Bronchial epithelial cell (primary cell): ENCODE measurements around the gene SLK. TPM values are rescaled to one million over a fixed set of nuclear protein-coding genes. Genes with fewer than 3 reads are reported as not detected.

ENCODE experiments used
- DNase-seq: peaks from one replicate; pipeline ENCODE4 v3.0.0-alpha.2; 2010; ENCODE audit warnings: low read depth
- FAIRE-seq: peaks from 2 replicates; lab custom pipeline; 2011; peaks lifted over from hg19 to GRCh38; lab: Jason Lieb, UNC
- H3K27me3 ChIP-seq: 2 replicates; pipeline ENCODE4 v1.5.1; 2011; ENCODE audit warnings: low read length; ENCODE audit not compliant: control insufficient read depth, insufficient read depth
- H3K36me3 ChIP-seq: 2 replicates; pipeline ENCODE4 v1.5.1; 2011; ENCODE audit warnings: low read length; ENCODE audit not compliant: control insufficient read depth, insufficient read depth
- H3K4me3 ChIP-seq: 2 replicates; pipeline ENCODE4 v1.5.1; 2011; ENCODE audit warnings: mild to moderate bottlenecking, low read depth, low read length, control low read depth
- CTCF ChIP-seq: IDR thresholded peaks from 2 replicates; pipeline ENCODE4 v1.5.1; 2011; ENCODE audit warnings: mild to moderate bottlenecking, moderate library complexity, low read length, control low read depth, inconsistent platforms; ENCODE audit not compliant: insufficient read depth, severe bottlenecking
- total RNA-seq: library from RNA; depleted of rRNA; stranded (reverse); fragments of >200 nt; gene quantifications from 2 replicates; pipeline ENCODE4 v1.2.1, GENCODE V29; 2014

The SLK gene
- total RNA-seq, 1 donor from 2014 or later, result 85.3 TPM

GRCh38 chr10:104016661-104017060, 49.7 kb downstream of the SLK start:
- Histone ChIP-seq H3K27me3 (no peaks in the 10 kb centered on the region), H3K4me3 (no peak overlapping the region), H3K36me3 (peaks cover 16% of the 10 kb centered on the region)
- no peak for TF ChIP-seq CTCF
- DNase-seq, result no peak
- FAIRE-seq, result no peak

GRCh38 chr10:104018471-104018870, 51.5 kb downstream of the SLK start:
- no peak for DNase-seq
- Histone ChIP-seq H3K4me3 (no peak overlapping the region), H3K36me3 (peaks cover 22% of the 10 kb centered on the region), H3K27me3 (no peaks in the 10 kb centered on the region)
- no peak for TF ChIP-seq CTCF
- FAIRE-seq, result no peak

- H3K36me3 ChIP-seq, result peaks cover 26% of the 10 kb centered on the region
- DNase-seq (no peak), FAIRE-seq (no peak)
- TF ChIP-seq CTCF, result no peak
- H3K4me3 ChIP-seq, result no peak overlapping the region
- no peaks in the 10 kb centered on the region for H3K27me3 ChIP-seq
These were observed 53.1 kb downstream of the SLK start for GRCh38 chr10:104020020-104020419.

- H3K36me3 ChIP-seq, result peaks cover 23% of the 10 kb centered on the region
- DNase-seq (no peak), FAIRE-seq (no peak)
- no peaks in the 10 kb centered on the region for H3K27me3 ChIP-seq
- H3K4me3 ChIP-seq, result no peak overlapping the region
- TF ChIP-seq CTCF, result no peak
These were observed 54.3 kb downstream of the SLK start for GRCh38 chr10:104021246-104021645.

- DNase-seq (no peak), FAIRE-seq (no peak)
- H3K36me3 ChIP-seq, result peaks cover 23% of the 10 kb centered on the region
- no peak overlapping the region for H3K4me3 ChIP-seq
- no peak for TF ChIP-seq CTCF
- H3K27me3 ChIP-seq, result no peaks in the 10 kb centered on the region
These were observed 55.1 kb downstream of the SLK start for GRCh38 chr10:104022026-104022425.

- no peak for DNase-seq
- peaks cover 12% of the 10 kb centered on the region for H3K36me3 ChIP-seq
- H3K4me3 ChIP-seq, result no peak overlapping the region
- no peaks in the 10 kb centered on the region for H3K27me3 ChIP-seq
- FAIRE-seq, result no peak
- TF ChIP-seq CTCF, result no peak
These were observed 58.6 kb downstream of the SLK start for GRCh38 chr10:104025524-104025923.
